Measurements from ENCODE around the gene C19orf25. TPM values are rescaled to one million over a fixed set of nuclear protein-coding genes. Genes with fewer than 3 reads are reported as not detected.

The C19orf25 gene
- total and polyA plus RNA-seq, 2 of the 13 experiments (the other 11 are each of a cell fraction or from before 2014, with no cell fraction given): 14.2 to 32.4 TPM

DNA sequence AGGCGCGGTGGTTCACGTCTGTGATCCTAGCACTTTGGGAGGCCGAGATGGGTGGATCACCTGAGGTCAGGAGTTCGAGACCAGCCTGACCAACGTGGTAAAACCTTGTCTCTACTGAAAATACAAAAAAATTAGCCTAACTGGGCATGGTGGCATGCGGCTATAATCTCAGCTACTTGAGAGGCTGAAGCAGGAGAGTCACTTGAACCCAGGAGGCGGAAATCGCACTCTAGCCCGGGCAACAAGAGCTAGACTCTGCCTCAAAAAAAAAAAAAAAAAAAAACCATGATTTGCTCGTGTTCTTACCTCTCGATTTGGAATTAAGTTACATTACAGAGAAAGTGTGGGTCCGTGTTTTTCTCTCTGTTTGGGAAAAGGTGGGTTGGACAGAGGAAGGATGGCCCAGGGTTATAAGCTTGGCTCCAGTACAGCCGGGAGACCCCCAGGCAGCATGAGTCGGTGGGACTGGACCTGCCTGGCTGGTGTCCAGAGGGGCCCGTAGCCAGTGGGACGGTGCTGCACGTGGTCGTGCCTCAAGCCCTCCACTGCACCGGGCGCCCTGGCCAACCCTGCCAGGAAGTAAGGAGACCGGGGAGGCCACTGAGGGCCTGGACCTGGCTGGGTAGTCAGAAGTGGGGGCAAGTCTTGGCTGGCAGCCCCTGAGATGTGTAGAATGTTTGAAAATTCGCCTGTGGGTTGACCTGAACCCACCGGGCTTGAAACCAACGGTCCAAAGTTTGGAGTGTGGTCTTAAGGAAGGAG is 37.2 kb downstream of the C19orf25 start (continued):
- TF ChIP-seq, protein P1, sequence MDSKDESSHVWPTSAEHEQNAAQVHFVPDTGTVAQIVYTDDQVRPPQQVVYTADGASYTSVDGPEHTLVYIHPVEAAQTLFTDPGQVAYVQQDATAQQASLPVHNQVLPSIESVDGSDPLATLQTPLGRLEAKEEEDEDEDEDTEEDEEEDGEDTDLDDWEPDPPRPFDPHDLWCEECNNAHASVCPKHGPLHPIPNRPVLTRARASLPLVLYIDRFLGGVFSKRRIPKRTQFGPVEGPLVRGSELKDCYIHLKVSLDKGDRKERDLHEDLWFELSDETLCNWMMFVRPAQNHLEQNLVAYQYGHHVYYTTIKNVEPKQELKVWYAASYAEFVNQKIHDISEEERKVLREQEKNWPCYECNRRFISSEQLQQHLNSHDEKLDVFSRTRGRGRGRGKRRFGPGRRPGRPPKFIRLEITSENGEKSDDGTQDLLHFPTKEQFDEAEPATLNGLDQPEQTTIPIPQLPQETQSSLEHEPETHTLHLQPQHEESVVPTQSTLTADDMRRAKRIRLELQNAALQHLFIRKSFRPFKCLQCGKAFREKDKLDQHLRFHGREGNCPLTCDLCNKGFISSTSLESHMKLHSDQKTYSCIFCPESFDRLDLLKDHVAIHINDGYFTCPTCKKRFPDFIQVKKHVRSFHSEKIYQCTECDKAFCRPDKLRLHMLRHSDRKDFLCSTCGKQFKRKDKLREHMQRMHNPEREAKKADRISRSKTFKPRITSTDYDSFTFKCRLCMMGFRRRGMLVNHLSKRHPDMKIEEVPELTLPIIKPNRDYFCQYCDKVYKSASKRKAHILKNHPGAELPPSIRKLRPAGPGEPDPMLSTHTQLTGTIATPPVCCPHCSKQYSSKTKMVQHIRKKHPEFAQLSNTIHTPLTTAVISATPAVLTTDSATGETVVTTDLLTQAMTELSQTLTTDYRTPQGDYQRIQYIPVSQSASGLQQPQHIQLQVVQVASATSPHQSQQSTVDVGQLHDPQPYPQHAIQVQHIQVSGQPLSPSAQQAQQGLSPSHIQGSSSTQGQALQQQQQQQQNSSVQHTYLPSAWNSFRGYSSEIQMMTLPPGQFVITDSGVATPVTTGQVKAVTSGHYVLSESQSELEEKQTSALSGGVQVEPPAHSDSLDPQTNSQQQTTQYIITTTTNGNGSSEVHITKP (CRISPR knock-in tag; IDR thresholded peaks at IDR 0.05; ENCODE audit: low read depth): no peak
- TF ChIP-seq MIXL1 (CRISPR knock-in tag; IDR thresholded peaks at IDR 0.05): no peak

DNA sequence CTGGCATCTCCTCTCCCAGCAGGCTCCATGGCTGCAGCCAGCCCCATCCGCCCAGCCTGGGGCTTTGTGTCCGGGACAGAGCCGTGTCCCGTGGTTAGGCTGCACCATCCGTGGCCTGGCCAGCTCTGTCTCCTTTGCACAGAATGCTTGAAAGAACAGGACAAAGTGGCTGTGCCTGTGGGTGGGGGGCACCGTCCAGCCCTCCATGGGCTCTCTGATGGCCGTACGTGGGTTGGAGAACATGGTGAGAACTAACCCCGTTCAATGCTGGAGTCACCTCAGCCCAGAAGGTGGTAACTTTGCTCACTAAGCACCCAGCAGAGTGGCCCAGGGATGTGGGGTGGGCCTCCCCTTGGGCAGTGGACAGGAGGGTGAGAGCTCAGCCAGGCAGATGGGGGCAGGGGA is 38.0 kb downstream of the C19orf25 start:
- Histone ChIP-seq H3K36me3 (replicated peaks in 1 of 2; ENCODE audit: control insufficient read depth in 1 of 2, insufficient read depth in 2 of 2, low read length in 2 of 2) (peaks cover 13 to 31% of the 10 kb centered on the region in 2 experiments), H4K20me1 (ENCODE audit: insufficient read depth, low read length) (peaks cover 36% of the 10 kb centered on the region), H3K9ac (ENCODE audit: insufficient read depth, low read depth, low read length) (peak overlapping the region; percentile 8; the same call in 1 of the 2 replicates), H3K4me1 (ENCODE audit: insufficient read depth, low read length) (peaks cover 42% of the 10 kb centered on the region), H3K4me2 (ENCODE audit: low read depth, low read length) (no peak overlapping the region), H3K9me3 (ENCODE audit: low read length) (no peaks in the 10 kb centered on the region), H3K4me3 (replicated peaks in 1 of 3; ENCODE audit: insufficient read depth in 1 of 3, low read depth in 2 of 3, low read length in 3 of 3) (no peak overlapping the region), H3K79me2 (ENCODE audit: insufficient read depth, low read length) (peaks cover 31% of the 10 kb centered on the region), H2AFZ (ENCODE audit: low read length) (no peak overlapping the region), H3K27me3 (ENCODE audit: control insufficient read depth in 1 of 2, insufficient read depth in 2 of 2, low read length in 2 of 2) (no peaks in the 10 kb centered on the region), H3K27ac (ENCODE audit: extremely low read length, insufficient read depth, low read length) (no peak overlapping the region)
- 96% methylated on average over 5 of the region's 9 CpGs for WGBS (ENCODE audit: low lambda C conversion rate)
- no peak for ATAC-seq
- intact Hi-C loops (cut with micrococcal nuclease; ENCODE audit: unreplicated experiment) (no loop called here), in situ Hi-C loops (cut with HindIII; ENCODE audit: extremely low pct_ligation_motif_present, low pct_unique_long_range_greater_than_20kb) (no loop called here)
- TF ChIP-seq AGO2 (optimal IDR thresholded peaks at IDR 0.05; ENCODE audit: low read depth, low read length) (peak; percentile 77), RBFOX2 (IDR thresholded peaks at IDR 0.05; ENCODE audit: low read depth, low read length) (peak; percentile 52), ZNF562 (CRISPR knock-in tag; IDR thresholded peaks at IDR 0.05; ENCODE audit: borderline replicate concordance) (no peak), POLR2AphosphoS5 (IDR thresholded peaks at IDR 0.05; ENCODE audit: low read depth, low read length) (peak; percentile 12; the same call in 1 of the 2 replicates), GABPA (IDR thresholded peaks at IDR 0.05; ENCODE audit: low read depth, low read length) (0 out of 2 replicates have a peak, but pooled peaks have one; percentile 12), GABPA (CRISPR knock-in tag; IDR thresholded peaks at IDR 0.05; ENCODE audit: low read depth) (no peak)
- no TSS peak for BruUV-seq (replicated peaks)
- ChIA-PET CTCF (ENCODE audit: low intra/inter-chr PET ratio, low total read pairs) (no interaction called here), POLR2A (interaction anchor here (0.7 to 1.0 kb wide), 2 partner anchors 17 to 31 kb away, joined by 4 read pairs; no protein-coding TSS in a partner anchor)
- no peak for DNase-seq (ENCODE audit: low spot score)
- no peak for FAIRE-seq
